Endothelial cell of umbilical vein (primary cell): ENCODE measurements around the gene CRYAB.

ENCODE experiments used
- CTCF ChIP-seq, 2 donors: IDR thresholded peaks; 1 replicate in 1 of 2; 2 replicates in 1 of 2; pipeline ENCODE4 v1.5.1; 2011; ENCODE audit warnings: low read length in 2 of 2, mild to moderate bottlenecking in 2 of 2, moderate library complexity in 2 of 2, control low read depth in 1 of 2, inconsistent platforms in 1 of 2, low read depth in 1 of 2; ENCODE audit not compliant: insufficient read depth in 1 of 2; ENCODE audit errors: extremely low read depth in 1 of 2
- EZH2 ChIP-seq: IDR thresholded peaks from 2 replicates; pipeline ENCODE4 v1.6.1; 2012; ENCODE audit warnings: borderline replicate concordance, low read depth, mild to moderate bottlenecking, moderate library complexity, low read length, inconsistent platforms; ENCODE audit not compliant: severe bottlenecking
- FOS ChIP-seq: IDR thresholded peaks from 2 replicates; pipeline ENCODE4 v1.6.1; 2011; ENCODE audit warnings: mild to moderate bottlenecking, low read length, moderate library complexity, borderline replicate concordance; ENCODE audit not compliant: insufficient read depth
- MAX ChIP-seq: IDR thresholded peaks from 2 replicates; pipeline ENCODE4 v1.6.1; 2011; ENCODE audit not compliant: insufficient read depth, insufficient read length
- POLR2A ChIP-seq: IDR thresholded peaks from 2 replicates; pipeline ENCODE4 v1.6.1; 2012; ENCODE audit warnings: low read depth, mild to moderate bottlenecking, control low read depth, low read length

GRCh38 chr11:111954154-111954553 lies 42.6 kb upstream of the CRYAB start:
- TF ChIP-seq FOS (no peak), POLR2A (no peak), CTCF (IDR thresholded peaks at IDR 0.05; ENCODE audit: extremely low read depth in 1 of 2, insufficient read depth in 1 of 2, low read depth in 1 of 2, low read length in 2 of 2) (no peak), EZH2 (no peak), MAX (no peak)
